ENCODE measurements around the gene RBFOX2. TPM values are rescaled to one million over a fixed set of nuclear protein-coding genes. Genes with fewer than 3 reads are reported as not detected.

Gene RBFOX2
- polyA plus RNA-seq, 2 of the 4 experiments (the other 2 are of a cell fraction), result 30.3 to 77.7 TPM

DNA sequence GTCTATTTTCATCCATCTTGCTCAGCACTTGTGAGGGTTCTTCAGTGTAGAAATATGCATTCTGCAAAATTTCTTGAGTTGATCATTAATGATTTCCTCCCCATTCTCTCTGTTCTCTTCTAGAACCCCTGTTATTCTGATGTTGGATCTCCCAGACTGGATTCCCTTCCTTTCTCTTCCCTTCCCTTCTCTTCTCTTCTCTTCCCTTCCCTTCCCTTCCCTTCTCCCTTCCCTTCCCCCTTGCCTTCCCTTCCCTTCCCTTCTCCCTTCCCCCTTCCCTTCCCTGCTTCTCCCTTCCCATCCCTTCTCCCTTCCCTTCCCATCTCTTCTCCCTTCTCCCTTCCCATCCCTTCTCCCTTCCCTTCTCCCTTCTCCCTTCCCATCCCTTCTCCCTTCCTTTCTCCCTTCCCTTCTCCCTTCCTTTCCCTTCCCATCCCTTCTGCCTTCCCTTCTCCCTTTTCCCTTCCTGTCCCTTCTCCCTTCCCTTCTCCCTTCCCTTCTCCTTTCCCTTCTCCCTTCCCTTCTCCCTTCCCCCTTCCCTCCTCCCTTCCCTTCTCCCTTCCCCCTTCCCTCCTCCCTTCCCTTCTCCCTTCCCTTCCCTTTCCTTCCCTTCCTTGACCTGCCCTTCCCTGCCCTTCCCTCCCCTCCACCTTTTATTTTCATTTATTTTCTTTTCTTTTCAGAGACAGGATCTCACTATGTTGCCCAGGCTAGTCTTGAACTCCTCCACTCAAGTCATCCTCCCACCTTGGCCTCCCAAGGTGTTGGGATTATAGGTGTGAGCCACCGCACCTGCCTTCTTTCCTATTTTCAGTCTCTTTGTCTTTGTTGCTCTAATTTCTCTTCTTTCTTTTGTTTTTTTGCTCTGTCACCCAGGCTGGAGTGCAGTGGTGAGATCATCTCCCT lies 24.9 kb upstream of the RBFOX2 start:
- no peak for ATAC-seq
- 100% methylated on average over 1 of the region's 1 CpG for WGBS (ENCODE audit: missing lambda C conversion rate)
- CTCF ChIA-PET, result interaction anchor here (0.6 to 5.1 kb wide), 3 partner anchors 10 to 12 kb away, joined by 3 to 52 read pairs (median 46); no protein-coding TSS in a partner anchor
- H3K4me1 ChIP-seq, result peaks cover 5% of the 10 kb centered on the region; the same call in 1 of the 3 replicates
- H3K9me3 ChIP-seq, result no peaks in the 10 kb centered on the region
- FAIRE-seq, result no peak
- TF ChIP-seq HOXB13 (CRISPR knock-in tag; IDR thresholded peaks at IDR 0.05; ENCODE audit: low read depth) (no peak), CEBPB (IDR thresholded peaks at IDR 0.05) (no peak), MAZ (IDR thresholded peaks at IDR 0.05; ENCODE audit: borderline replicate concordance, low read depth, low read length) (no peak), FOSL2 (IDR thresholded peaks at IDR 0.05) (no peak), FOSL2 (CRISPR knock-in tag; IDR thresholded peaks at IDR 0.05) (no peak), E2F6 (IDR thresholded peaks at IDR 0.05; ENCODE audit: borderline replicate concordance, low read depth) (no peak), EHMT2 (IDR thresholded peaks at IDR 0.05; ENCODE audit: low read depth) (no peak), CTCF (IDR thresholded peaks at IDR 0.05) (no peak), EP300 (IDR thresholded peaks at IDR 0.05) (no peak), ZNF302 (CRISPR knock-in tag; IDR thresholded peaks at IDR 0.05) (no peak), BHLHE40 (IDR thresholded peaks at IDR 0.05; ENCODE audit: low read depth, low read length) (no peak), NFE2L2 (conservative IDR thresholded peaks at IDR 0.05; ENCODE audit: low read length) (no peak), HMGXB4 (CRISPR knock-in tag; IDR thresholded peaks at IDR 0.05; ENCODE audit: borderline replicate concordance) (no peak), FOXS1 (CRISPR knock-in tag; IDR thresholded peaks at IDR 0.05) (no peak), REST (IDR thresholded peaks at IDR 0.05) (no peak), SREBF2 (IDR thresholded peaks at IDR 0.05) (no peak), CBX8 (IDR thresholded peaks at IDR 0.05) (no peak), MAFK (IDR thresholded peaks at IDR 0.05; ENCODE audit: partially characterized antibody) (no peak), CHD4 (IDR thresholded peaks at IDR 0.05; ENCODE audit: borderline replicate concordance) (no peak), ESRRA (IDR thresholded peaks at IDR 0.05; ENCODE audit: borderline replicate concordance, low read length) (no peak)
- TF ChIP-seq, protein P1, sequence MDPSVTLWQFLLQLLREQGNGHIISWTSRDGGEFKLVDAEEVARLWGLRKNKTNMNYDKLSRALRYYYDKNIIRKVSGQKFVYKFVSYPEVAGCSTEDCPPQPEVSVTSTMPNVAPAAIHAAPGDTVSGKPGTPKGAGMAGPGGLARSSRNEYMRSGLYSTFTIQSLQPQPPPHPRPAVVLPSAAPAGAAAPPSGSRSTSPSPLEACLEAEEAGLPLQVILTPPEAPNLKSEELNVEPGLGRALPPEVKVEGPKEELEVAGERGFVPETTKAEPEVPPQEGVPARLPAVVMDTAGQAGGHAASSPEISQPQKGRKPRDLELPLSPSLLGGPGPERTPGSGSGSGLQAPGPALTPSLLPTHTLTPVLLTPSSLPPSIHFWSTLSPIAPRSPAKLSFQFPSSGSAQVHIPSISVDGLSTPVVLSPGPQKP (IDR thresholded peaks at IDR 0.05; ENCODE audit: low read depth, low read length), result no peak
- H3K27ac ChIP-seq, result no peak overlapping the region
- POLR2A ChIA-PET, result no interaction called here
- no peak overlapping the region for H3K4me3 ChIP-seq
- DNase-seq (ENCODE audit: low read depth in 1 of 2, low spot score in 1 of 2), result no peak
- no peak overlapping the region for H3K4me2 ChIP-seq
